C4-2B (cell line): ENCODE measurements around the gene PKD1L1.

Source experiments
- ZFX ChIP-seq: fragments of 450-650 bp; IDR thresholded peaks from 2 replicates; pipeline ENCODE4 v1.6.1; 2017
- TF ChIP-seq, protein P1 (sequence below): fragments of 450-650 bp; conservative IDR thresholded peaks from 2 replicates; pipeline ENCODE4 v1.5.1; 2017; ENCODE audit warnings: mild to moderate bottlenecking

DNA sequence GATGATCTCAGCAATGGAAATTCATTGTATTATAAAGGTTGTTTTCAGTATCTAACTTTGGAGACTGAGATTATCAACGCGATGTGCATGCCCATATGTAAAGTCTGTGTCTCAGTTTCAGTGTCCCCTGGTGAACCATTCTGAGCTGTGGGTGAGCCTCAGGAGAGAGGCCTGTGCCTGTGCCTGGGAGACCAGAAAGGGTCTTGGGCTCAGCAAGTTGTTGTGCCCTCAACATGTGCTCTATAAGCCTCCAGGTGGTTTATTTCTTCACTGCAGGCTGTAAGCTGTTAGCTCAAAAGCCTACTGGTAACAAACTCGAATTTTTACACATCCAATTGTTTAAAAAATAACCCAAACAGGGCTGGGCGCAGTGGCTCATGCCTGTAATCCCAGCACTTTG is 151.9 kb downstream of the PKD1L1 start:
- TF ChIP-seq, protein P1, sequence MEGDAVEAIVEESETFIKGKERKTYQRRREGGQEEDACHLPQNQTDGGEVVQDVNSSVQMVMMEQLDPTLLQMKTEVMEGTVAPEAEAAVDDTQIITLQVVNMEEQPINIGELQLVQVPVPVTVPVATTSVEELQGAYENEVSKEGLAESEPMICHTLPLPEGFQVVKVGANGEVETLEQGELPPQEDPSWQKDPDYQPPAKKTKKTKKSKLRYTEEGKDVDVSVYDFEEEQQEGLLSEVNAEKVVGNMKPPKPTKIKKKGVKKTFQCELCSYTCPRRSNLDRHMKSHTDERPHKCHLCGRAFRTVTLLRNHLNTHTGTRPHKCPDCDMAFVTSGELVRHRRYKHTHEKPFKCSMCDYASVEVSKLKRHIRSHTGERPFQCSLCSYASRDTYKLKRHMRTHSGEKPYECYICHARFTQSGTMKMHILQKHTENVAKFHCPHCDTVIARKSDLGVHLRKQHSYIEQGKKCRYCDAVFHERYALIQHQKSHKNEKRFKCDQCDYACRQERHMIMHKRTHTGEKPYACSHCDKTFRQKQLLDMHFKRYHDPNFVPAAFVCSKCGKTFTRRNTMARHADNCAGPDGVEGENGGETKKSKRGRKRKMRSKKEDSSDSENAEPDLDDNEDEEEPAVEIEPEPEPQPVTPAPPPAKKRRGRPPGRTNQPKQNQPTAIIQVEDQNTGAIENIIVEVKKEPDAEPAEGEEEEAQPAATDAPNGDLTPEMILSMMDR: no peak
- no peak for TF ChIP-seq ZFX
